ENCODE measurements around the gene AXL. TPM values are rescaled to one million over a fixed set of nuclear protein-coding genes. Genes with fewer than 3 reads are reported as not detected.

The AXL gene
- total and polyA plus RNA-seq, 2 experiments from 2014 or later, result 15.0 to 45.9 TPM

DNA sequence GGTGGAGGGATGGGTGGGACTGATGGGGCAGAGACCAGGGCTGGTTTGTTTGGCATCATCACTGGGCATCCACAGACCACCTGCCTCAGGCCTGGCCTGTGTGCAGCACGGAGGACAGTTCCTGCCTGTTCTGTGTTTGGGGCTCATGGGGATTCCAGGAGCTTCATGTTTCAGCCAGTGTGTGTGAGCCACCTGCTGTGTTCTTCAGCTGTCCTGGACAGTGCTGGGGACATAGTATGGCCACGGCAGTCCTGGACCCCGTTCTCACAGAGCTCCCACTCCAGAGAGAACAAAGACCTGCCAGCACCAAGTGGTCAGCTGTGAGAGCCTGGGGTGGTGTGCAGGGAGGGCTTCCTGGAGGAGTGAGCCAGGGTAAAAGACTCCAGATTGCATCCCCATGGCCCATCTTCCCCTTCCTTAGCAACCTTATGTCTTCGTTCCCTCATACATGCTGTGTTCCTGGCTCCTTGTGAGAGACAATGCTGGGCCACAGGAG is 89.0 kb downstream of the AXL start:
- no peaks in the 10 kb centered on the region for H3K9me2 ChIP-seq (replicated peaks; ENCODE audit: insufficient read depth)
- peaks cover 29% of the 10 kb centered on the region for H3K79me2 ChIP-seq
- no peak overlapping the region for H3K4me2 ChIP-seq
- no peak for DNase-seq (ENCODE audit: low spot score)
- peaks cover 8% of the 10 kb centered on the region for H4K20me1 ChIP-seq (ENCODE audit: insufficient read depth, poor library complexity, severe bottlenecking)
- H3K27me3 ChIP-seq, result no peaks in the 10 kb centered on the region
- H3K36me3 ChIP-seq (replicated peaks; ENCODE audit: insufficient read depth, low read depth), result no peaks in the 10 kb centered on the region
- no peak overlapping the region for H3K4me3 ChIP-seq
- TF ChIP-seq EZH2phosphoT487 (IDR thresholded peaks at IDR 0.05; ENCODE audit: low read depth, severe bottlenecking, unreplicated experiment), result no peak
- TF ChIP-seq EZH2 (IDR thresholded peaks at IDR 0.05; ENCODE audit: borderline replicate concordance), result no peak
- TF ChIP-seq CTCF (IDR thresholded peaks at IDR 0.05; ENCODE audit: poor library complexity), result no peak
- H3K4me1 ChIP-seq (ENCODE audit: insufficient read depth), result peaks cover 21% of the 10 kb centered on the region
- WGBS (ENCODE audit: low lambda C conversion rate, missing lambda C conversion rate), result 89% methylated on average over 4 of the region's 4 CpGs
- no peaks in the 10 kb centered on the region for H3K9me3 ChIP-seq (ENCODE audit: low read depth)
- H3K27ac ChIP-seq, result peak overlapping the region; percentile 89
- H2AFZ ChIP-seq, result no peak overlapping the region

- no peaks in the 10 kb centered on the region for H3K36me3 ChIP-seq (replicated peaks; ENCODE audit: insufficient read depth, low read depth)
- no peaks in the 10 kb centered on the region for H3K9me2 ChIP-seq (replicated peaks; ENCODE audit: insufficient read depth)
- H3K4me3 ChIP-seq, result no peak overlapping the region
- TF ChIP-seq EZH2phosphoT487 (IDR thresholded peaks at IDR 0.05; ENCODE audit: low read depth, severe bottlenecking, unreplicated experiment), result no peak
- peak; percentile 97 for TF ChIP-seq CTCF (IDR thresholded peaks at IDR 0.05; ENCODE audit: poor library complexity)
- H3K27ac ChIP-seq, result peak overlapping the region; percentile 99
- 43% methylated on average over 8 of the region's 8 CpGs for WGBS (ENCODE audit: low lambda C conversion rate, missing lambda C conversion rate)
- no peaks in the 10 kb centered on the region for H3K9me3 ChIP-seq (ENCODE audit: low read depth)
- peaks cover 8% of the 10 kb centered on the region for H4K20me1 ChIP-seq (ENCODE audit: insufficient read depth, poor library complexity, severe bottlenecking)
- H3K4me1 ChIP-seq (ENCODE audit: insufficient read depth), result peaks cover 21% of the 10 kb centered on the region
- peak; percentile 93 for DNase-seq (ENCODE audit: low spot score)
- no peaks in the 10 kb centered on the region for H3K27me3 ChIP-seq
- H2AFZ ChIP-seq, result no peak overlapping the region
- peaks cover 36% of the 10 kb centered on the region for H3K79me2 ChIP-seq
- H3K4me2 ChIP-seq, result peak overlapping the region; percentile 80
Observed at GRCh38 chr19:41308450-41309179, 89.6 kb downstream of the AXL start.

DNA sequence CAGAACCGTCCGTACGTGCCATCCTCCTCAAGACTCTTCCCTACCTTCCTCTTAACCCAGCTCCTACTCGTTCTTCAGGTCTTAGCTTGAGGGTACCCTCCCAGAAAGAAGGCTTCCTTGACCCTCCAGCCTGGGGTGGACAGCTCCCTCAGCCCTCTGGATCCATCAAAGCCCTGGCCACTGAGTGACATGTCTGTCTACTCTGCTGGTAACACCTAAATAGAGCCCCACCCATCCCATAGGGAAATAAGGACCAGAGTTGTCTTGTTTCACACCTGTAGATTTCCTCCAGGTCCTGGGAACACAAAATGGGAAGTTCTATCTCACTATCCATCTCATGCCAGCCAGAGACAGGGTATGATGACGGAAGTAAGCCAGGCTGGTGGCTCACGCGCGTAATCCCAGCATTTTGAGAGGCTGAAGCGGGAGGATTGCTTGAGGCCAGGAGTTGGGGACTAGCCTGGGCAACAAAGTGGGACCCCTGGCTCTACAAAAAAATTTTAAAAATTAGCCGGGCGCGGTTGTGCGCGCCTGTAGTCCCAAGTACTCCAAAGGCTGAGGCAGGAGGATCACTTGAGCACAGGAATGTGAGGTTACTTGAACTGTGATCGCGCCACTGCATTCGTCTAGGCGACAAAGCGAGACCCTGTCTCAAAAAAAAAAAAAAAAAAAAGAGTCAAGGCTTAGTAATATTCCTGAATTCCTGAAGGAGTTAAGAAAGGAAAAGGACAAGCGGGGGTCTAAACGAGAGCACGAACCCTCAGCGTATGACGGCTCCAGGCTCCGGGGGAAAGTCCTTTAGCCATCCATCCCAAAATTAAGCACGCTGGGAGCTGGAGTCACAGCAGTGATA is 90.4 kb downstream of the AXL start:
- H2AFZ ChIP-seq, result peak overlapping the region; percentile 33
- H3K27ac ChIP-seq, result peak overlapping the region; percentile 99
- WGBS (ENCODE audit: low lambda C conversion rate, missing lambda C conversion rate), result 39% methylated on average over 26 of the region's 26 CpGs
- H4K20me1 ChIP-seq (ENCODE audit: insufficient read depth, poor library complexity, severe bottlenecking), result peaks cover 8% of the 10 kb centered on the region
- no peaks in the 10 kb centered on the region for H3K36me3 ChIP-seq (replicated peaks; ENCODE audit: insufficient read depth, low read depth)
- no peaks in the 10 kb centered on the region for H3K9me3 ChIP-seq (ENCODE audit: low read depth)
- peak overlapping the region; percentile 90 for H3K4me3 ChIP-seq
- TF ChIP-seq CTCF (IDR thresholded peaks at IDR 0.05; ENCODE audit: poor library complexity) (no peak), EZH2 (IDR thresholded peaks at IDR 0.05; ENCODE audit: borderline replicate concordance) (no peak), EZH2phosphoT487 (IDR thresholded peaks at IDR 0.05; ENCODE audit: low read depth, severe bottlenecking, unreplicated experiment) (no peak)
- no peaks in the 10 kb centered on the region for H3K9me2 ChIP-seq (replicated peaks; ENCODE audit: insufficient read depth)
- peaks cover 21% of the 10 kb centered on the region for H3K4me1 ChIP-seq (ENCODE audit: insufficient read depth)
- H3K79me2 ChIP-seq, result peaks cover 43% of the 10 kb centered on the region
- DNase-seq (ENCODE audit: low spot score), result no peak
- peak overlapping the region; percentile 80 for H3K4me2 ChIP-seq
- H3K27me3 ChIP-seq, result no peaks in the 10 kb centered on the region
